Sigmoid colon (tissue), 4 donors: ENCODE measurements around the gene LRP1.

ENCODE experiments used
- CTCF ChIP-seq, 4 experiments: fragments of 450-650 bp in 3 of 4; fragments of 200-600 bp in 1 of 4; IDR thresholded peaks; one replicate each; pipeline ENCODE4 v1.5.1; 2016 to 2019; ENCODE audit warnings: antibody characterized with exemption in 4 of 4, mild to moderate bottlenecking in 3 of 4, moderate library complexity in 2 of 4
- EP300 ChIP-seq, 4 donors: sonication (generic); formaldehyde crosslinking; IDR thresholded peaks; one replicate each; pipeline ENCODE4 v1.6.1; 2017; ENCODE audit warnings: antibody characterized with exemption in 4 of 4
- POLR2A ChIP-seq, 2 donors: fragments of 450-650 bp; IDR thresholded peaks; one replicate each; pipeline ENCODE4 v1.6.1; 2016; ENCODE audit warnings: antibody characterized with exemption in 2 of 2, mild to moderate bottlenecking in 2 of 2, moderate library complexity in 2 of 2

GRCh38 chr12:57181561-57182155 is 53.4 kb downstream of the LRP1 start:
- TF ChIP-seq CTCF (IDR thresholded peaks at IDR 0.05) (no peak), EP300 (IDR thresholded peaks at IDR 0.05) (no peak), POLR2A (IDR thresholded peaks at IDR 0.05) (no peak)
